ENCODE data around the gene THBS2.

- TF ChIP-seq EZH2 (IDR thresholded peaks at IDR 0.05; ENCODE audit: low read length, missing control alignments), result no peak
- no peak for TF ChIP-seq CTCF (conservative IDR thresholded peaks at IDR 0.05 in 1 of 2, IDR thresholded peaks at IDR 0.05 in 1 of 2; ENCODE audit: low read depth in 1 of 2, low read length in 2 of 2)
These were observed 43.0 kb upstream of the THBS2 start for GRCh38 chr6:169296622-169297021.

All from fibroblast of lung (primary cell).